Left ventricle myocardium inferior (tissue), 1 donor: ENCODE results near the gene SAMD4A. TPM values are rescaled to one million over a fixed set of nuclear protein-coding genes. Genes with fewer than 3 reads are reported as not detected.

Experiments
- DNase-seq: peaks from one replicate; pipeline ENCODE4 v3.0.0-alpha.2; 2020
- H3K27ac ChIP-seq: fragments of 200-600 bp; replicated peaks from 2 replicates; pipeline ENCODE4 v1.8.0; 2021
- H3K27me3 ChIP-seq: fragments of 200-600 bp; 2 replicates; pipeline ENCODE4 v1.8.0; 2021; ENCODE audit warnings: low read depth
- H3K36me3 ChIP-seq: fragments of 200-600 bp; 2 replicates; pipeline ENCODE4 v1.8.0; 2021
- H3K4me1 ChIP-seq: fragments of 200-600 bp; 2 replicates; pipeline ENCODE4 v1.8.0; 2021
- H3K4me3 ChIP-seq: fragments of 200-600 bp; 2 replicates; pipeline ENCODE4 v1.8.0; 2021; ENCODE audit warnings: mild to moderate bottlenecking, moderate library complexity
- H3K9me3 ChIP-seq: fragments of 200-600 bp; replicated peaks from 2 replicates; pipeline ENCODE4 v1.8.0; 2021
- intact Hi-C: fragments of 100-400 bp; cut with micrococcal nuclease; formaldehyde crosslinking; loops from one replicate; pipeline ENCODE4 v1.11.0; 2022
- total RNA-seq: library from RNA; stranded (reverse); fragmentation: NEBNext Ultra II Directional; extraction: Animal tissue kit (Norgen Biotek cat#: 25700); gene quantifications from one replicate; pipeline ENCODE4 v1.2.1, GENCODE V29; 2021
- TF ChIP-seq, protein P1 (sequence below): fragments of 200-600 bp; IDR thresholded peaks from 2 replicates; pipeline ENCODE4 v1.8.0; 2021; ENCODE audit warnings: antibody characterized with exemption, mild to moderate bottlenecking, borderline replicate concordance
- donor health status: DM: no; HTN: yes; CAD: no; lungs with severe emphysema.

The SAMD4A gene
- total RNA-seq, 1 donor from 2014 or later: 173 TPM

DNA sequence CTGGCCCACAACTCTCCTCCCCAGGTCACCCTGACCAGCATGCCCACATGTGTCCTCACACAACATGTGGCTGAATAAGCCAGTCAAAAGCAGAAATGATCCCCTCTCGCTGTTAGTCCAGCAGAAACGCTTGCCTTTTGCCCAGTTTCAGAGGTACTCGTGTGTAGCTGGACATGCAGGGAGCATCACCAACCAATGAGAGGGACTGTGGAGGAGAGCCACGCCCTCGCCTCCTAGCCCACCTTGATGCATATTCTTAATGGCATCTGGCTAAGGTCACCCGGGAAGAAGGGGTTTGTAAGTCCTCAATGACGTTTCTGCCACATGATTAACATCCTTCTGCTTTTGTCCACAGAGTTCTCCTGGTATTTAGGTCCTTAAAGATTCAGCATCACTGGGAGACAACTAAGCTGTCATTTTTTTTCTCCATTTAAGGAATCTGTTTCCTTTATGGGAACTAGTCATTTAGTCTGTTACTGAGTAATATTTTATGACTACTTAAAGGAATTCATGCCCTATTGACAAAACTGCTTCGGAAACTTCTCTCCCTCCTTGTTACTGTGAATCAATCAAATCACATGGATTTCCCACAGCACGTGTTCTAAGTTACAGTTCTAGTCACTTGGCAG is 201.7 kb downstream of the SAMD4A start:
- Histone ChIP-seq H3K27ac (peak overlapping the region; percentile 91), H3K4me1 (peaks cover 79% of the 10 kb centered on the region), H3K27me3 (no peaks in the 10 kb centered on the region), H3K9me3 (no peaks in the 10 kb centered on the region), H3K36me3 (peaks cover 25% of the 10 kb centered on the region), H3K4me3 (no peak overlapping the region)
- DNase-seq: no peak
- TF ChIP-seq, protein P1, sequence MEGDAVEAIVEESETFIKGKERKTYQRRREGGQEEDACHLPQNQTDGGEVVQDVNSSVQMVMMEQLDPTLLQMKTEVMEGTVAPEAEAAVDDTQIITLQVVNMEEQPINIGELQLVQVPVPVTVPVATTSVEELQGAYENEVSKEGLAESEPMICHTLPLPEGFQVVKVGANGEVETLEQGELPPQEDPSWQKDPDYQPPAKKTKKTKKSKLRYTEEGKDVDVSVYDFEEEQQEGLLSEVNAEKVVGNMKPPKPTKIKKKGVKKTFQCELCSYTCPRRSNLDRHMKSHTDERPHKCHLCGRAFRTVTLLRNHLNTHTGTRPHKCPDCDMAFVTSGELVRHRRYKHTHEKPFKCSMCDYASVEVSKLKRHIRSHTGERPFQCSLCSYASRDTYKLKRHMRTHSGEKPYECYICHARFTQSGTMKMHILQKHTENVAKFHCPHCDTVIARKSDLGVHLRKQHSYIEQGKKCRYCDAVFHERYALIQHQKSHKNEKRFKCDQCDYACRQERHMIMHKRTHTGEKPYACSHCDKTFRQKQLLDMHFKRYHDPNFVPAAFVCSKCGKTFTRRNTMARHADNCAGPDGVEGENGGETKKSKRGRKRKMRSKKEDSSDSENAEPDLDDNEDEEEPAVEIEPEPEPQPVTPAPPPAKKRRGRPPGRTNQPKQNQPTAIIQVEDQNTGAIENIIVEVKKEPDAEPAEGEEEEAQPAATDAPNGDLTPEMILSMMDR: no peak
- intact Hi-C loops: no loop called here

DNA sequence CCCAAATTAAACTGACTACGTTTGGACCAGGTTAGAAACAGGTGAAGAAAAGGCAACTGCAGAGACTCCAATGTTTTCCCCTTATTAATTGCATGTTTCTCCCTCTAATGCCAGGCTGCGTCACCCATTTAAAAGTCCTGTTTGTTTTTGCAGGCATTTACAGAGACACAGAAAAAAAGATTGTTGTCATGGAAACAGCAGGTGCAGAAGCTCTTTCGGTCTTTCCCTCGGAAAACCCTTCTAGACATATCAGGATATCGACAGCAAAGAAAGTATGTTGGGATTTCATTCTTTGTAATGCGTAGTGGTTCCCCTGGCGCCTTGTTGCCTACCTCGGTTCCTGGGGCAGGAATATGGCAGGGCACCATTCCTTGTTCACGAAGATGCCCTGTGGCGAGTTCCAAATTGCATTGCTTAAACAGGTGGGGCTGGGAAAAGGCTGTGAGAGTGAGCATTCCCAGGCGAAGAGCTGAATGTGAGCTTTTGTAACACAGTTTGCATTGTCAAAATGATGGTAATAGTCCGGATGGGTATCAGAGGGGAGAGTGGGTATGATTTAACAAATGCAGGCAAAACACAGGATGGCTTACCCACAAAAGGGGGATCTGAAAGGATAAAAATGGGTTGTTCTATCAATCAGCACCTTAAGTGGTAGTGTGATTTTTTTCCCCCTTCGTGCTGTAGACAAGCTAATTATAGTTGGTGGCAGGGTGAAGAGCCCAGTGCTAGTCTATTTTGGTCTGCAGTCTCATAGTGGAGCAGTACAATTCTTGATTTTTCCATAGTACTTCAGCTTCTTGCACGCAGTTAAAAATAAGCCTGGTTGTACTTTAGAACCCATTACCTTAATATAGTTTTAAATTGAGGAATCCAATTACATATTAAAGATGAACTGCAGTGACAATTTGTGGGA is 203.3 kb downstream of the SAMD4A start:
- Histone ChIP-seq H3K4me1 (peaks cover 95% of the 10 kb centered on the region), H3K36me3 (peaks cover 16% of the 10 kb centered on the region), H3K27ac (peak overlapping the region; percentile 91), H3K9me3 (no peaks in the 10 kb centered on the region), H3K27me3 (no peaks in the 10 kb centered on the region), H3K4me3 (peak overlapping the region; percentile 1)
- DNase-seq: no peak
- TF ChIP-seq, protein P1: no peak
- intact Hi-C loops: loop anchor here (5.0 kb wide), 1 partner anchor 78 kb away; no protein-coding TSS in a partner anchor

DNA sequence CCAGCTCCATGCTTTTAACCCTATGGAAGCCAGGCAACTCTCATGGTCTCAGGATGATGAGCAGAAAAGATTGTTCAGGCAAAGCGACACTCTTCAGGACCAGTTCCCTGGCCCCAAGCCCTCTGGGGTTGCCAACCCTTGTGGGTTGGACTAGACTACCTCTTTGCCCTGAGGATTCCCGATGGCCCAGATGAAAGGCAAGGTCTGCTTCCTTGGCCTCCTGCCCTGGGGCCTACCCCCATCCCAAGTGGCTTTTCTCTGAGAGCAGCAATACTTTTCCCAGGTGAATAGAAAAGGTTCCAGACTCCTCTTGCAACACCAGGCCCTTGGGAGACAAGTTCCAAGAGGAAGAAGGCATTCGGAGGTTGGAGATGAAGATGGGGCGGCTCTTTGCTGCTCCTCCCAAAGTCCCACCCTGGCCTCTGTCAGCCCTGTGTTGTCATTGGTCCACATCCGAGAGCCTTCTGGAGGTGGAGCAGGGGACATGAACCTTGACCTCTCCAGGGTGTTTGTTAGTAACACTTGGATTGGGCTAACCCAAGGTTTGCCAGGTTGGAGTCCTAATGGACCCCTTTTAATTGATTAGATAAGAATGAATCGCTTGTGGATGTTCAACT is 204.6 kb downstream of the SAMD4A start:
- no peak for DNase-seq
- peaks cover 95% of the 10 kb centered on the region for H3K4me1 ChIP-seq
- intact Hi-C loops: loop anchor here (2.0 to 5.0 kb wide), 2 partner anchors 79 to 207 kb away; no protein-coding TSS in a partner anchor
- peak overlapping the region; percentile 91 for H3K27ac ChIP-seq
- TF ChIP-seq, protein P1: no peak
- no peak overlapping the region for H3K4me3 ChIP-seq
- H3K9me3 ChIP-seq: no peaks in the 10 kb centered on the region
- H3K36me3 ChIP-seq: peaks cover 20% of the 10 kb centered on the region
- H3K27me3 ChIP-seq: no peaks in the 10 kb centered on the region

DNA sequence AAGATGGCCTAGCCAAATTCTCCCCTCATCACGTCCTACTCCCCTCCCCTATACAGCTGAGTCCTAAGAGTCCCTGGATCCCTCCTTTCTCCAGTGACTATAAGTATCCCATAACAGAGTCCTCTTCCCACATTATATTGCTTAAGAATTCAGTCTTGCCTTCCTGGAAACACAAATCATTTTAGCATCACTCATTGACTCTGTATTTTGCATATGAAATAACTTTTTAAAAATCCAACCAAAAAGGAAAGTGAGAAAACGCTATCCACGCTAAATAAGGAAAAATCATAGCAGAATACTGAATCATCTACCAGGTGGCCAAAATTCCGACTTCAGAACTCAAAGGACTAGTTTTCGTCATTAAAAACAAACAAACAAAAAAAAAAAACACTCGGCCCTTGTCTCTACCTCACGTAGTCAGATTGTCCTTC is 205.5 kb downstream of the SAMD4A start:
- intact Hi-C loops: loop anchor here (2.0 to 5.0 kb wide), 2 partner anchors 80 to 208 kb away; no protein-coding TSS in a partner anchor
- peak overlapping the region; percentile 91 for H3K27ac ChIP-seq
- H3K9me3 ChIP-seq: no peaks in the 10 kb centered on the region
- H3K27me3 ChIP-seq: no peaks in the 10 kb centered on the region
- peaks cover 95% of the 10 kb centered on the region for H3K4me1 ChIP-seq
- peaks cover 15% of the 10 kb centered on the region for H3K36me3 ChIP-seq
- TF ChIP-seq, protein P1: no peak
- DNase-seq: no peak
- H3K4me3 ChIP-seq: peak overlapping the region; percentile 22

DNA sequence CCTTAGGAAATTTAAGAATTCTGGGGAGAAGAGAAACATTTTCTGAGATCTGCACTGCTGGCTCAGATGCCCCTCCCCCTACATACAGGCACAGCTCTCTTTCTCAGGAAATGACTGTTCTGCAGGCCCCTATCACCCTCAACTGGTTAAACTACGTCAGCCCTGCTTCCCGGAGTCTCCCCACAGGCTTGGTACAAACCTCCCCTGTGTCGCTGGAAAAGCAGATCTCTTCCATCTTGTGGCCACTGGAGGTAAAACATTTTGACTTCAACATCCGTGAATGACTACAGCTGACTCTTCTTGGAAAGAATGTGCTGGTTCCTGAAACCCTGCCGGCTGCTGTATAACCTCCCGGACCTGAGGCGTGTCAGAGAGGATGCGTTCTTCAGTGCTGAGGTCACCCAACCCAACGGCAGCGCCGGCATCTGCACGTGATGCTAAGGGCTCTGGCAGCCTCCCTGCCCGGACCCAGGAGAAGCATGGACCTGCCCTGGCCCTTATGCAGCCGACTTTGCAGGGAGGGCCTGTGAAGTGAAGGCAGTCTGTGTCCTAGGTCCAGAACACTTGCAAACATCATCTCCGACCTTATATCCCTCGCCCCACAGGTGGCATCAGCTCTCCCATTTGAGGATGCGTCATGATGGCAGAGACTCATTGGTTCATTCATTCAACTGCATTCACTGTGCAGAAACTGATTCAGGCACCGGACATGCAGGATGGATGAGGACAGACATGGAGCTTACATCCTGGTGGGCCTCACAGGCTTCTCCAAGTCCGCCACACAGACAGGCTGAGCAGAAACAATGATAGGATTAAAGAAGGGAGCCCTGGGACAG is 206.5 kb downstream of the SAMD4A start:
- Histone ChIP-seq H3K36me3 (peaks cover 24% of the 10 kb centered on the region), H3K4me3 (peak overlapping the region; percentile 22), H3K4me1 (peaks cover 95% of the 10 kb centered on the region), H3K27ac (peak overlapping the region; percentile 91), H3K27me3 (no peaks in the 10 kb centered on the region), H3K9me3 (no peaks in the 10 kb centered on the region)
- intact Hi-C loops: loop anchor here (2.0 to 5.0 kb wide), 2 partner anchors 81 to 209 kb away; no protein-coding TSS in a partner anchor
- peak; percentile 78 for DNase-seq
- TF ChIP-seq, protein P1: peak; percentile 73
